Uterine smooth muscle cell (primary cell): ENCODE results near the gene CD38. TPM values are rescaled to one million over a fixed set of nuclear protein-coding genes. Genes with fewer than 3 reads are reported as not detected.

ENCODE experiments used
- total RNA-seq: library from RNA; depleted of rRNA; stranded (reverse); fragments of >200 nt; gene quantifications from 2 replicates; pipeline ENCODE4 v1.2.3, GENCODE V29; 2014

CD38 gene
- total RNA-seq = not detected in 2 replicates

DNA sequence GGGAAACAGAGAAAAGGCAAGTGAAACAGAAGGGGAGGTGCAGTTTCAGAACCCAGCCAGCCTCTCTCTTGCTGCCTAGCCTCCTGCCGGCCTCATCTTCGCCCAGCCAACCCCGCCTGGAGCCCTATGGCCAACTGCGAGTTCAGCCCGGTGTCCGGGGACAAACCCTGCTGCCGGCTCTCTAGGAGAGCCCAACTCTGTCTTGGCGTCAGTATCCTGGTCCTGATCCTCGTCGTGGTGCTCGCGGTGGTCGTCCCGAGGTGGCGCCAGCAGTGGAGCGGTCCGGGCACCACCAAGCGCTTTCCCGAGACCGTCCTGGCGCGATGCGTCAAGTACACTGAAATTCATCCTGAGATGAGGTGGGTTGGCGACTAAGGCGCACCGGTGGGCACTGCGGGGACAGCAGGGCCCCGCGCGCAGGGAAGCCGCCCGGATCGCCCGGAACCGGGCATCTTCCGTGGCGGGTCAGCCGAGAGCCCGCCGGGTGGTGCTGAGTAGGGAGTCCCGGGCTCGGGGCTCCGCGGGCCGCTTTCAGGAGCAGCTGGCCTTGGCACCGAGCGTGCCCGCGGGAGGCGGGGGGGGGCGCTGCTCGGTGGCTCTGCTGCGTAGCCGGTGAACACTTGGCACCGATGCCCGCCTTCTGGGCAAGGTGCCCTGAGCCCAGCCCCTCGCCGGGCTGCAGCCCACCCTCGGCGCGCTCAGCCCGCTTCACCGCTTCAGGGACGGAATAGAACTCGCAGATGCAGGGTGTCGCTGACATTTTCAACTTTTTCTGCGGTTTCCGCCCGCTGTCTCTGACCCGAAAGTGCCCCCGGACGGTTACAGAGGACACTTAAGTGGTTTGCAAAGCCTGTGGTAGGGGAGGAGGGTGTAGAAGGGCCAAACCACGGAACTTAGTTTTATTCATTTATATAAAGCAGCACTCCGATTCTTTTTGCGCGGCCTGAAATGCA is at the start of gene CD38:
CD38 (plus strand) TSS at position 40 of the 953 bp plus-strand sequence; CDS start at position 127, 87 bp downstream.

Other genes with a start within 250 kb of the CD38 start
- 127 and 136 TPM in 2 replicates for gene FBXL5, start 123.0 kb upstream of the CD38 start, total RNA-seq
- gene FAM200B, start 96.5 kb upstream of the CD38 start, total RNA-seq = 12.3 and 19.5 TPM in 2 replicates
- gene BST1, start 75.3 kb upstream of the CD38 start, total RNA-seq = 2.7 and 3.1 TPM in 2 replicates
- not detected in 2 replicates for gene FGFBP1, start 160.4 kb downstream of the CD38 start, total RNA-seq
- gene FGFBP2, start 184.8 kb downstream of the CD38 start, total RNA-seq = not detected in 2 replicates